ENCODE data around the gene CD248. TPM values are rescaled to one million over a fixed set of nuclear protein-coding genes. Genes with fewer than 3 reads are reported as not detected.
A peak's percentile ranks its signal among the peaks of the same experiment; 100 is the strongest.

CD248 gene
- polyA plus RNA-seq, 1 experiment: 180 TPM

DNA sequence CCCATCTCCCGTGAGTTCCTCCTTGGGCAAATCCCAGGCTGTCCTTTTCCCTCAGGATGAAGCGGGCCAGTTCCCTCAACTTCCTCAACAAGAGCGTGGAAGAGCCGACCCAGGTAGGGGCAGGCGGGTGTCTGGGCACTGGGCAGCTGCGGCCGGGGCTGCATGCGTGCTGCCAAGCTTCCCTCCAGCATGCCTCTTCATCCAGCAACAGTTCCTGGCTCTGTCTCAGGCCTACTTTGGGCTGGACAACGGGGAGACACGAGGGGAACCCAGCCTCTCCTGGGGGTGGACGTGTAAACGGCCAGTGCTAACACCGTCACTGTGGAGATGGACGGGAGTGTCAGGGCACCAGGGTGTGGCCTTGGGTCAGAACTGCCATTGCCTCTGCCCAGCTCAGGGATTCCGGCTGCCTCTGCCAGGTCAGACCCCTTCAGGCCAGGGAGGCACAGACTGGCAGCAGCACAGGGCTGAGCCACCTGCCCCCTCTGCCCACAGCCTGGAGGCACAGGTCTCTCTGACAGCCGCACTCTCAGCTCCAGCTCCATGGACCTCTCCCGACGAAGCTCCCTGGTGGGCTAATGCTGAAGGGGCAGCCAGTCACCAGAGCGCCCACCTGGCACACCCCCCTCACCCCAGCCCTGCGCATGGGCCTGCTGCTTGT, 50.3 kb downstream of the CD248 start:
- CTCF ChIA-PET: interaction anchor here (0.6 to 8.7 kb wide), 4 partner anchors 15 to 575 kb away, joined by 3 to 60 read pairs (median 3); no protein-coding TSS in a partner anchor
- H3K27me3 ChIP-seq (ENCODE audit: control insufficient read depth, insufficient read depth, low read length): no peaks in the 10 kb centered on the region
- POLR2A ChIA-PET: interaction anchor here (0.6 kb wide), 3 partner anchors 23 to 355 kb away, joined by 3 read pairs; partner anchors contain the start of gene YIF1A
- DNase-seq (ENCODE audit: low read depth): no peak
- peaks cover 33% of the 10 kb centered on the region for H3K36me3 ChIP-seq (ENCODE audit: control insufficient read depth, insufficient read depth, low read length)
- no peak for TF ChIP-seq CTCF (IDR thresholded peaks at IDR 0.05; ENCODE audit: insufficient read depth, low read depth, low read length)
- H3K4me3 ChIP-seq (ENCODE audit: low read depth, low read length): peak overlapping the region; percentile 92; the same call in 1 of the 2 replicates

GRCh38 chr11:66265531-66266377, 51.1 kb downstream of the CD248 start:
- DNase-seq (ENCODE audit: low read depth): no peak
- Histone ChIP-seq H3K27me3 (ENCODE audit: control insufficient read depth, insufficient read depth, low read length) (no peaks in the 10 kb centered on the region), H3K4me3 (ENCODE audit: low read depth, low read length) (no peak overlapping the region), H3K36me3 (ENCODE audit: control insufficient read depth, insufficient read depth, low read length) (peaks cover 38% of the 10 kb centered on the region)
- ChIA-PET POLR2A (interaction anchor here (0.6 kb wide), 2 partner anchors 197 to 354 kb away, joined by 3 read pairs; no protein-coding TSS in a partner anchor), CTCF (interaction anchor here (0.5 to 8.7 kb wide), 4 partner anchors 16 to 168 kb away, joined by 3 to 60 read pairs (median 3); no protein-coding TSS in a partner anchor)
- TF ChIP-seq CTCF (IDR thresholded peaks at IDR 0.05; ENCODE audit: insufficient read depth, low read depth, low read length): no peak

GRCh38 chr11:66264914-66265313, 51.9 kb downstream of the CD248 start:
- peak; percentile 41 for TF ChIP-seq CTCF (IDR thresholded peaks at IDR 0.05; ENCODE audit: insufficient read depth, low read depth, low read length)
- ChIA-PET POLR2A (interaction anchor here (0.6 kb wide), 1 partner anchor 196 kb away, joined by 3 read pairs; no protein-coding TSS in a partner anchor), CTCF (interaction anchor here (1.7 kb wide), 1 partner anchor 18 kb away, joined by 3 read pairs; no protein-coding TSS in a partner anchor)
- Histone ChIP-seq H3K36me3 (ENCODE audit: control insufficient read depth, insufficient read depth, low read length) (peaks cover 38% of the 10 kb centered on the region), H3K27me3 (ENCODE audit: control insufficient read depth, insufficient read depth, low read length) (no peaks in the 10 kb centered on the region), H3K4me3 (ENCODE audit: low read depth, low read length) (no peak overlapping the region)
- DNase-seq (ENCODE audit: low read depth): no peak

Other genes with a start within 250 kb of the CD248 start
- 34.3 and 35.8 TPM in 2 replicates for gene PACS1, start 246.8 kb downstream of the CD248 start, polyA plus RNA-seq (2011; rRNA removed)
- 9.8 and 16.3 TPM in 2 replicates for gene KLC2, start 59.3 kb downstream of the CD248 start, polyA plus RNA-seq (2011; rRNA removed)
- 170 and 251 TPM in 2 replicates for gene RAB1B, start 48.4 kb downstream of the CD248 start, polyA plus RNA-seq (2011; rRNA removed)
- 0.75 and 1.2 TPM in 2 replicates for gene CNIH2, start 38.9 kb downstream of the CD248 start, polyA plus RNA-seq (2011; rRNA removed)
- 151 and 228 TPM in 2 replicates for gene YIF1A, start 27.9 kb downstream of the CD248 start, polyA plus RNA-seq (2011; rRNA removed)
- gene TMEM151A, start 25.1 kb downstream of the CD248 start, polyA plus RNA-seq (2011; rRNA removed): 0.15 TPM in 1 of 2 replicates, not detected in the other
- gene RIN1, start 19.4 kb upstream of the CD248 start, polyA plus RNA-seq (2011; rRNA removed): 6.3 and 9.2 TPM in 2 replicates
- gene BRMS1, start 28.1 kb upstream of the CD248 start, polyA plus RNA-seq (2011; rRNA removed): 36.7 and 46.3 TPM in 2 replicates
- 12.7 and 16.8 TPM in 2 replicates for gene B4GAT1, start 30.6 kb upstream of the CD248 start, polyA plus RNA-seq (2011; rRNA removed)
- 0.21 and 0.48 TPM in 2 replicates for gene SLC29A2, start 54.7 kb upstream of the CD248 start, polyA plus RNA-seq (2011; rRNA removed)
- 0.43 and 0.72 TPM in 2 replicates for gene NPAS4, start 104.0 kb upstream of the CD248 start, polyA plus RNA-seq (2011; rRNA removed)
- gene MRPL11, start 121.8 kb upstream of the CD248 start, polyA plus RNA-seq (2011; rRNA removed): 52.7 and 54.5 TPM in 2 replicates
- 4.9 and 8.0 TPM in 2 replicates for gene PELI3, start 149.9 kb upstream of the CD248 start, polyA plus RNA-seq (2011; rRNA removed)
- 49.5 and 85.2 TPM in 2 replicates for gene DPP3, start 163.4 kb upstream of the CD248 start, polyA plus RNA-seq (2011; rRNA removed)
- gene BBS1, start 193.6 kb upstream of the CD248 start, polyA plus RNA-seq (2011; rRNA removed): 24.0 and 31.1 TPM in 2 replicates
- 9.1 and 11.9 TPM in 2 replicates for gene ZDHHC24, start 229.0 kb upstream of the CD248 start, polyA plus RNA-seq (2011; rRNA removed)
- gene ACTN3, start 229.9 kb upstream of the CD248 start, polyA plus RNA-seq (2011; rRNA removed): not detected in 2 replicates